ENCODE data around the gene AKR7A3.

DNA sequence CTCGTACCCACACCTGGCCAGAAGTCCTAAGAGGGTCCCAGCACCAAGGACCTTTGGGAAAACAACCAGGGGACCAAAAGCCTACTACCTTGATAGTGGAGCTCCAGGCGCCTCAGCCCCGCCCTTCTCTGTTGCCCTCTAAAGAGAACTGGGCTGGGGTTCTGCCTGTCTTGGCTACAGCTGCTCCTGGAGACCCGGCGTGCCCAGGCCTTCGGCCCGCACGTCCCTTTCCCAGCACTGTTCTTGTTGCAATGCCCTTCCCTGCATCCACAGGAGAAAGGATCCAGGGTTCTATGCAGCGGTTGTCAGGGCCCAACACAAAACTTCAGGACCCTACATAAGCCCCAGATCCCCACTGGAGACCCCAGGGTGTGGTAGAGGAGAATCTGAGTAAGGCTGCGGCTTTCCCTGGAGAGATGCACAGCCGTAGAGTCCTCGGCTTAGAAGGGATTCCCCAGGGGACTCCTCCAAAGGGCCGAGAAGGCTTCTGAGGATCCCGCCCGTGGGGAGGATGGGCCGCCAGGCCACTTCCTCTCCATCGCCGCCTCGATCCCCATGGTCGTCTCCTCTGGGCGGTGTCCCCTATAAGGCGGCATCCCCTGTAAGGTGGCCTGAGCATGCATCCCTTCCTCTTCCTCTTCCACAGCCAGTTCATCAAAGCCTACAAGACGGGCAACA lies 35.6 kb upstream of the AKR7A3 start:
- TF ChIP-seq, protein P1, sequence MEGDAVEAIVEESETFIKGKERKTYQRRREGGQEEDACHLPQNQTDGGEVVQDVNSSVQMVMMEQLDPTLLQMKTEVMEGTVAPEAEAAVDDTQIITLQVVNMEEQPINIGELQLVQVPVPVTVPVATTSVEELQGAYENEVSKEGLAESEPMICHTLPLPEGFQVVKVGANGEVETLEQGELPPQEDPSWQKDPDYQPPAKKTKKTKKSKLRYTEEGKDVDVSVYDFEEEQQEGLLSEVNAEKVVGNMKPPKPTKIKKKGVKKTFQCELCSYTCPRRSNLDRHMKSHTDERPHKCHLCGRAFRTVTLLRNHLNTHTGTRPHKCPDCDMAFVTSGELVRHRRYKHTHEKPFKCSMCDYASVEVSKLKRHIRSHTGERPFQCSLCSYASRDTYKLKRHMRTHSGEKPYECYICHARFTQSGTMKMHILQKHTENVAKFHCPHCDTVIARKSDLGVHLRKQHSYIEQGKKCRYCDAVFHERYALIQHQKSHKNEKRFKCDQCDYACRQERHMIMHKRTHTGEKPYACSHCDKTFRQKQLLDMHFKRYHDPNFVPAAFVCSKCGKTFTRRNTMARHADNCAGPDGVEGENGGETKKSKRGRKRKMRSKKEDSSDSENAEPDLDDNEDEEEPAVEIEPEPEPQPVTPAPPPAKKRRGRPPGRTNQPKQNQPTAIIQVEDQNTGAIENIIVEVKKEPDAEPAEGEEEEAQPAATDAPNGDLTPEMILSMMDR (IDR thresholded peaks at IDR 0.05) = no peak
- no peak for TF ChIP-seq ZFX (IDR thresholded peaks at IDR 0.05; ENCODE audit: borderline replicate concordance)

Data from 22Rv1 (cell line).